Tibial nerve (tissue), 4 donors: ENCODE data around the gene PMS1. TPM values are rescaled to one million over a fixed set of nuclear protein-coding genes. Genes with fewer than 3 reads are reported as not detected.

Source experiments
- DNase-seq, 2 donors: peaks; one replicate each; pipeline ENCODE4 v3.0.0-alpha.2; 2019; ENCODE audit warnings: low spot score in 2 of 2
- H3K27ac ChIP-seq, 4 donors: fragments of 200-600 bp; sonication (generic) in 3 of 4; one replicate each; pipeline ENCODE4 v1.5.1; 2017 to 2019; ENCODE audit warnings: mild to moderate bottlenecking in 1 of 4
- H3K27me3 ChIP-seq, 2 donors: fragments of 200-600 bp; sonication (generic) in 1 of 2; one replicate each; pipeline versions ENCODE4 v1.5.1 to v1.6.0; 2017 to 2019
- H3K36me3 ChIP-seq, 3 donors: fragments of 200-600 bp; sonication (generic); one replicate each; pipeline ENCODE4 v1.5.1; 2018 to 2019
- H3K4me1 ChIP-seq, 4 donors: fragments of 200-600 bp; sonication (generic) in 3 of 4; one replicate each; pipeline ENCODE4 v1.5.1; 2017 to 2019
- H3K4me3 ChIP-seq, 4 donors: fragments of 200-600 bp; sonication (generic) in 3 of 4; one replicate each; pipeline ENCODE4 v1.5.1; 2017 to 2019; ENCODE audit warnings: mild to moderate bottlenecking in 1 of 4, moderate library complexity in 1 of 4
- H3K9me3 ChIP-seq, 4 donors: fragments of 200-600 bp; sonication (generic) in 3 of 4; one replicate each; pipeline ENCODE4 v1.5.1; 2017 to 2019
- EP300 ChIP-seq, 2 donors: sonication (generic); formaldehyde crosslinking; IDR thresholded peaks; one replicate each; pipeline ENCODE4 v1.6.1; 2017; ENCODE audit warnings: antibody characterized with exemption in 2 of 2, mild to moderate bottlenecking in 1 of 2
- POLR2A ChIP-seq, 2 donors: fragments of 450-650 bp; IDR thresholded peaks; one replicate each; pipeline ENCODE4 v1.6.1; 2017; ENCODE audit warnings: antibody characterized with exemption in 2 of 2, mild to moderate bottlenecking in 2 of 2, moderate library complexity in 2 of 2
- WGBS, 2 donors: methylation state at CpG; one replicate each; pipeline ENCODE4 v1.1.5; 2018; 5-methylcytosine and 5-hydroxymethylcytosine counted together
- total RNA-seq, 4 donors: library from RNA; depleted of rRNA; stranded (reverse); fragments of >200 nt; gene quantifications; one replicate each; pipeline ENCODE4 v1.1.0, GENCODE V29; 2016
- TF ChIP-seq, protein P1 (sequence below), 5 experiments: fragments of 200-600 bp in 3 of 5; fragments of 450-650 bp in 2 of 5; sonication (generic) in 3 of 5; IDR thresholded peaks; one replicate each; pipeline ENCODE4 v1.5.1; 2016 to 2019; ENCODE audit warnings: antibody characterized with exemption in 5 of 5, mild to moderate bottlenecking in 3 of 5, moderate library complexity in 2 of 5

PMS1 gene
- total RNA-seq, 4 donors from 2014 or later, result 11.2 to 33.0 (median 21.0) TPM

DNA sequence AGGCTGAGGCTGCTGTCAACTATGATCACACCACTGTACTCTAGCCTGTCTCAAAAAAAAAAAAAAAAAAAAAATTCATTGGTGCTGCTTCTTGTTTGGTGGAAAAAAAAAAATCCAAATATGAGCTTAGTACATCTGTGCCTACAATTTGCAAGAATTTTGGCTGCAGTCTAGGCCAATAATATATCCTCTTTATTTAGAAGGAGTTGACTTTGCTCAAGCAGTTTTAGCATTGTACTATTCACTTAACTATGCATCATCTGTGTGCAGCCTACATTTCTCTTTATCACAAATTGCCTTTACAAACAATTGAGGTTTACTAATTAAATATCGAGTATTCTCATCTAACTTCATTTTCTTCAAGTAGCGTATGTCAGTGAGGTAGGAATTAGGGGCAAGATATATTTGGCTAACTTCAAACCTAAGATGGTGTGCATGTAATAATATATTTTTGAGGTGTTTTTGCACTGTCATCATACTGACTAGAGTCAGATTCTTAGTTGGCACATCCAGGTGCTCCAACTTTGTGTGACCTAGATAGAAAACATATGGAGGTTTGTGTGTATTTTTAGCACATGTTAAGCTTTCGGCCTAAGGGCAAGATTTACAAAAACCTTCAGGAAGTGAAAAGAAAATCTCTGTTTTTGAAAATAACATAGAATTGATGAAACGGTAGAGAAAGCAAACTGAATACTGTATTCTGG, 51.8 kb downstream of the PMS1 start:
- Histone ChIP-seq H3K4me3 (no peak overlapping the region), H3K36me3 (peaks cover 0 to 5% (median 0%) of the 10 kb centered on the region in 3 donors), H3K9me3 (no peaks in the 10 kb centered on the region), H3K27me3 (no peaks in the 10 kb centered on the region), H3K27ac (no peak overlapping the region), H3K4me1 (peaks cover 0 to 9% (median 0%) of the 10 kb centered on the region in 4 donors)
- DNase-seq, result no peak
- TF ChIP-seq EP300 (IDR thresholded peaks at IDR 0.05), result no peak
- TF ChIP-seq, protein P1, sequence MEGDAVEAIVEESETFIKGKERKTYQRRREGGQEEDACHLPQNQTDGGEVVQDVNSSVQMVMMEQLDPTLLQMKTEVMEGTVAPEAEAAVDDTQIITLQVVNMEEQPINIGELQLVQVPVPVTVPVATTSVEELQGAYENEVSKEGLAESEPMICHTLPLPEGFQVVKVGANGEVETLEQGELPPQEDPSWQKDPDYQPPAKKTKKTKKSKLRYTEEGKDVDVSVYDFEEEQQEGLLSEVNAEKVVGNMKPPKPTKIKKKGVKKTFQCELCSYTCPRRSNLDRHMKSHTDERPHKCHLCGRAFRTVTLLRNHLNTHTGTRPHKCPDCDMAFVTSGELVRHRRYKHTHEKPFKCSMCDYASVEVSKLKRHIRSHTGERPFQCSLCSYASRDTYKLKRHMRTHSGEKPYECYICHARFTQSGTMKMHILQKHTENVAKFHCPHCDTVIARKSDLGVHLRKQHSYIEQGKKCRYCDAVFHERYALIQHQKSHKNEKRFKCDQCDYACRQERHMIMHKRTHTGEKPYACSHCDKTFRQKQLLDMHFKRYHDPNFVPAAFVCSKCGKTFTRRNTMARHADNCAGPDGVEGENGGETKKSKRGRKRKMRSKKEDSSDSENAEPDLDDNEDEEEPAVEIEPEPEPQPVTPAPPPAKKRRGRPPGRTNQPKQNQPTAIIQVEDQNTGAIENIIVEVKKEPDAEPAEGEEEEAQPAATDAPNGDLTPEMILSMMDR (IDR thresholded peaks at IDR 0.05), result no peak
- TF ChIP-seq POLR2A (IDR thresholded peaks at IDR 0.05), result no peak
- 54 to 67% methylated on average over 4 of the region's 4 CpGs for WGBS, 2 donors

DNA sequence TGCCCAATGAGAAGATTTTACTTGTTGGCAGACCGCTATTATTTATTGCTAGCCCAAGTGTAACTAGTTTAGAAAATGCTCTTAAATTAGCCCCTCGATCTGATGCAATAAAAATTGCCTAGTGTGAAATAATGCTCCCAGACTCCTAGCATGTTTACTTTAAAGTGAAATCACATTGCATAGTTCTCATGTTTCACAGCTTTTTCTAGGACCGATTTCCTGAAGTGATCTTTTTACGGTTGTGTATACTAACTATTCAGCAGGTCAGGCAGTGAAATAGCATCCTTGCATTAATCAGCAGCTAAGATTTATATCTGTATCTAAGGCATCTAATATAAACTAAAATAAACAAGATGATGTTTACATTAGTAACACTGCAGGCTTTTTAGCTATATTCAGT, 52.4 kb downstream of the PMS1 start:
- Histone ChIP-seq H3K4me1 (peaks cover 0 to 9% (median 0%) of the 10 kb centered on the region in 4 donors), H3K27me3 (no peaks in the 10 kb centered on the region), H3K27ac (no peak overlapping the region), H3K9me3 (no peaks in the 10 kb centered on the region), H3K36me3 (peaks cover 0 to 5% (median 0%) of the 10 kb centered on the region in 3 donors), H3K4me3 (no peak overlapping the region)
- WGBS, 2 donors, result 26 to 35% methylated on average over 4 of the region's 4 CpGs
- DNase-seq, result no peak
- TF ChIP-seq POLR2A (IDR thresholded peaks at IDR 0.05) (no peak), EP300 (IDR thresholded peaks at IDR 0.05) (no peak)
- TF ChIP-seq, protein P1 (IDR thresholded peaks at IDR 0.05), result no peak

DNA sequence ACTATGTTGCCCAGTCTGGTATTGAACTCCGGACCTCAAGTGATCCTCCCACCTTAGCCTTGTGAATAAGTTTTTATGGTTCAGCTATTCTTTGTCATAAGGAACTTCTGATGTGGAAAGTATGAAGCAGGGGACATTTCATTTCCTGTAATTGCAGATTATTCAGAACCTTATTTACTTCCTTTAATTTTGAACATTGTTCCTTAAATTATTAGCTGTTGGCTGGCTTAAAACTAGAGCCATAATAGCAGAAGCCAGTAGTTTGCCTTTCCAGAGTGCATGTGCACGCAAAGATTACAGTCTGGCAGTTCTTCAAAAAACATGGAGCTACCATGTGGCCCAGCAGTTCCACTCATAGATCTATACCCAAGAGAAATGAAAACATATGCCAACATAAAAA, 53.1 kb downstream of the PMS1 start:
- no peak for DNase-seq
- Histone ChIP-seq H3K4me1 (peaks cover 0 to 9% (median 0%) of the 10 kb centered on the region in 4 donors), H3K9me3 (no peaks in the 10 kb centered on the region), H3K4me3 (no peak overlapping the region), H3K36me3 (peaks cover 0 to 5% (median 0%) of the 10 kb centered on the region in 3 donors), H3K27ac (no peak overlapping the region), H3K27me3 (no peaks in the 10 kb centered on the region)
- TF ChIP-seq, protein P1 (IDR thresholded peaks at IDR 0.05), result no peak
- TF ChIP-seq POLR2A (IDR thresholded peaks at IDR 0.05) (no peak), EP300 (IDR thresholded peaks at IDR 0.05) (no peak)
- 84 to 86% methylated on average over 2 of the region's 2 CpGs for WGBS, 2 donors

DNA sequence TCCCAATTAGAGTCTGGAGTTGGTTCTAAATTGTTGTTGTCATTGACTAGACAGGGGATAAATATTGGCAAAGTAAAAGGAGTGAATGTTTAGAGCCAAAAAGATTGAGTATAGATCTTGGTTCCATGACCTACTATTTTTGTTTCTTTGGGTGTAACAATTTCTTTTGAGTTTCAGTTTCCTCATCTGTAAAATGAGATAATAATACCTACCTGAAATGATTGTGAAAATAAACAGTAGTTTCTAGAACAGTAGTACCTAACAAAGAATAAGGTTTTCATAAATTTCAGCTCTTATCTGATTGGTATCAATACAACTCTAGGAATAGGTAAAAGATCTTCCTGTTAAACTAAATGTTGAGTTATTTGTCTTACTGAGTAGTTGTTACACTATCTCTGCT, 56.8 kb downstream of the PMS1 start:
- no peak overlapping the region for H3K4me3 ChIP-seq
- no peak for DNase-seq
- H3K27me3 ChIP-seq, result no peaks in the 10 kb centered on the region
- H3K4me1 ChIP-seq, result peaks cover 0 to 9% (median 0%) of the 10 kb centered on the region in 4 donors
- TF ChIP-seq EP300 (IDR thresholded peaks at IDR 0.05), result no peak
- TF ChIP-seq POLR2A (IDR thresholded peaks at IDR 0.05), result no peak
- TF ChIP-seq, protein P1 (IDR thresholded peaks at IDR 0.05), result no peak
- no peaks in the 10 kb centered on the region for H3K9me3 ChIP-seq
- H3K27ac ChIP-seq, result no peak overlapping the region
- peaks cover 0 to 19% (median 0%) of the 10 kb centered on the region in 3 donors for H3K36me3 ChIP-seq

DNA sequence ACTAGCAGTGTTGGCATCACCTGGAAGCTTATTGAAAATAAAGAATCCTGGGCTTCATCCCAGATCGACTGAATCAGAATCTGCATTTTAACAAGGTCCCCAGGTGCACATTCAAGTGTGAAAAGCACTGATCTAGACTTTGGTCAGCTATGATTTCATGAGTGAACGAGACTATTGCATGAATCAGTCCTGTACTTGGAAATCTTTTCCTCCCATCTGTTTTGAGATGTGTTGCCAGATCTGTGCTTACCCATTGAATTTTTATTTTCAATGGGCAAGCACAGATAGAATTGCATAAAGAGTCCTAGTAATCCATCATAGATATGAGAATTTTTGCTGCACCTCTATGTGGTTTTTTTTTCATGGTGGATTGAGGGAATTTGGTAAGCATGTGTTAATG, 64.0 kb downstream of the PMS1 start:
- Histone ChIP-seq H3K9me3 (no peaks in the 10 kb centered on the region), H3K4me3 (no peak overlapping the region), H3K27me3 (no peaks in the 10 kb centered on the region), H3K36me3 (peaks cover 0 to 50% (median 0%) of the 10 kb centered on the region in 3 donors), H3K27ac (no peak overlapping the region), H3K4me1 (no peaks in the 10 kb centered on the region)
- WGBS, 2 donors, result 85 to 91% methylated on average over 2 of the region's 2 CpGs
- DNase-seq, result no peak
- TF ChIP-seq POLR2A (IDR thresholded peaks at IDR 0.05) (no peak), EP300 (IDR thresholded peaks at IDR 0.05) (no peak)
- TF ChIP-seq, protein P1 (IDR thresholded peaks at IDR 0.05), result no peak
